Right atrium auricular region (tissue), 2 donors: ENCODE results near the gene CSRP1. TPM values are rescaled to one million over a fixed set of nuclear protein-coding genes. Genes with fewer than 3 reads are reported as not detected.

Experiments used
- DNase-seq: peaks from one replicate; pipeline ENCODE4 v3.0.0-alpha.2; 2019; ENCODE audit warnings: low spot score
- H3K27ac ChIP-seq, 2 donors: fragments of 200-600 bp; sonication (generic); 1 replicate in 1 of 2; 2 replicates in 1 of 2; pipeline ENCODE4 v1.5.1; 2016 to 2019
- H3K27me3 ChIP-seq, 2 donors: fragments of 200-600 bp; sonication (generic); one replicate each; pipeline versions ENCODE4 v1.5.1 to v1.6.0; 2017 to 2019
- H3K36me3 ChIP-seq: fragments of 200-600 bp; sonication (generic); one replicate; pipeline ENCODE4 v1.5.1; 2016
- H3K4me1 ChIP-seq, 2 donors: fragments of 200-600 bp; sonication (generic); one replicate each; pipeline versions ENCODE4 v1.5.1 to v1.6.0; 2017 to 2019
- H3K4me3 ChIP-seq, 2 donors: fragments of 200-600 bp; sonication (generic); 1 replicate in 1 of 2; 2 replicates in 1 of 2; pipeline ENCODE4 v1.5.1; 2017 to 2019; ENCODE audit warnings: mild to moderate bottlenecking in 1 of 2, moderate library complexity in 1 of 2
- H3K9me3 ChIP-seq, 2 donors: fragments of 200-600 bp; sonication (generic); one replicate each; pipeline ENCODE4 v1.5.1; 2019
- total RNA-seq, 2 donors: library from RNA; depleted of rRNA; stranded (reverse); fragments of >200 nt; gene quantifications; one replicate each; pipeline ENCODE4 v1.1.0, GENCODE V29; 2016
- TF ChIP-seq, protein P1 (sequence below), 2 donors: fragments of 200-600 bp; sonication (generic); IDR thresholded peaks; one replicate each; pipeline ENCODE4 v1.5.1; 2019; ENCODE audit warnings: antibody characterized with exemption in 2 of 2

CSRP1 gene
- total RNA-seq, 2 donors from 2014 or later: 138 to 719 TPM

GRCh38 chr1:201471772-201472171 lies 35.2 kb downstream of the CSRP1 start:
- Histone ChIP-seq H3K4me3 (no peak overlapping the region), H3K27me3 (no peaks in the 10 kb centered on the region), H3K4me1 (peaks cover 0 to 26% of the 10 kb centered on the region in 2 donors), H3K9me3 (no peaks in the 10 kb centered on the region), H3K36me3 (no peaks in the 10 kb centered on the region), H3K27ac (peak overlapping the region in 1 of 2 donors; percentile 35)
- TF ChIP-seq, protein P1, sequence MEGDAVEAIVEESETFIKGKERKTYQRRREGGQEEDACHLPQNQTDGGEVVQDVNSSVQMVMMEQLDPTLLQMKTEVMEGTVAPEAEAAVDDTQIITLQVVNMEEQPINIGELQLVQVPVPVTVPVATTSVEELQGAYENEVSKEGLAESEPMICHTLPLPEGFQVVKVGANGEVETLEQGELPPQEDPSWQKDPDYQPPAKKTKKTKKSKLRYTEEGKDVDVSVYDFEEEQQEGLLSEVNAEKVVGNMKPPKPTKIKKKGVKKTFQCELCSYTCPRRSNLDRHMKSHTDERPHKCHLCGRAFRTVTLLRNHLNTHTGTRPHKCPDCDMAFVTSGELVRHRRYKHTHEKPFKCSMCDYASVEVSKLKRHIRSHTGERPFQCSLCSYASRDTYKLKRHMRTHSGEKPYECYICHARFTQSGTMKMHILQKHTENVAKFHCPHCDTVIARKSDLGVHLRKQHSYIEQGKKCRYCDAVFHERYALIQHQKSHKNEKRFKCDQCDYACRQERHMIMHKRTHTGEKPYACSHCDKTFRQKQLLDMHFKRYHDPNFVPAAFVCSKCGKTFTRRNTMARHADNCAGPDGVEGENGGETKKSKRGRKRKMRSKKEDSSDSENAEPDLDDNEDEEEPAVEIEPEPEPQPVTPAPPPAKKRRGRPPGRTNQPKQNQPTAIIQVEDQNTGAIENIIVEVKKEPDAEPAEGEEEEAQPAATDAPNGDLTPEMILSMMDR (IDR thresholded peaks at IDR 0.05): no peak
- no peak for DNase-seq

DNA sequence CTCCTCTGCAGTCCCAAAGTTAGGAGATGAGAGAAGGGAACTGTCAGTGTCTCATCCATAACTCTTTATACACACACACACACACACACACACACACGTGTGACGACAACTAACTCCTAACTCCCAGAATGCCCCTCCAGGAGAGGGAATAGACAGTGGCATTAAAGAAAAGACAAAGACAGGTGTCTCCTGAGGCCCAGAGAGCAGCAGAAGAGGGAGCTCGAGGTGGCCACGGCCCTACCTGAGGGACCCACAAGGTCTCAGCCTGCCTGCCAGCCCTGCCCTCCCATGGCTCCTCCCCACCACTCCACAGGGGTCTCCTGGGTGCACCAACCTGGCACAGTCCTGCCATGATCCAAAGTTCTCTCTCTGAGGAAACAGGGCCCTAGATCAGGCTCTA lies 36.3 kb downstream of the CSRP1 start:
- TF ChIP-seq, protein P1 (IDR thresholded peaks at IDR 0.05): no peak
- no peak for DNase-seq
- Histone ChIP-seq H3K4me3 (no peak overlapping the region), H3K9me3 (no peaks in the 10 kb centered on the region), H3K27me3 (no peaks in the 10 kb centered on the region), H3K27ac (no peak overlapping the region), H3K4me1 (peaks cover 0 to 38% of the 10 kb centered on the region in 2 donors), H3K36me3 (peaks cover 5% of the 10 kb centered on the region)

DNA sequence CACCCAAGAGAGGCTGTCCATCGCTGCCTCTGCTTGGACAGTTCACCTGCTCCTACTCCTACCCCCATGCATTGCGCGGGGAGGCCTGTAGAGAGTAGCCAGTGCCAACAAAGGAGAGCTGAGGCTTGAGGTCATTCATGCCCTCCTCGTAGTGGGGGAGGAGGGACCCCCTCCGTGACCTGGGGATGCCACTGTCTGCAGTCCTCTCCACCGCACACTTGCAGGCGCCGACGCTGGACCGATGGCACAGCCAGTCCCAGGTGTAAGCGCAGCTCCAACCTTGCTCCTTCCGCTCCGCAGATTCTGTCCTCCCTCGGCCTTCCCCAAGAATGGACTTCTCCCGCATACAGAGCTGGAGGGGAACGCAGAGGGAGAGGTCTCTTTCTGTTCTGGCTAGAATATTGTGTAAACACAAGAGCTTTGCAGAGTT lies 37.3 kb downstream of the CSRP1 start:
- DNase-seq: no peak
- Histone ChIP-seq H3K27me3 (no peaks in the 10 kb centered on the region), H3K4me1 (peaks cover 0 to 42% of the 10 kb centered on the region in 2 donors), H3K36me3 (peaks cover 14% of the 10 kb centered on the region), H3K9me3 (no peaks in the 10 kb centered on the region), H3K4me3 (peak overlapping the region; percentile 77 to 86), H3K27ac (peak overlapping the region; percentile 85 to 88)
- TF ChIP-seq, protein P1 (IDR thresholded peaks at IDR 0.05): no peak

GRCh38 chr1:201468844-201469644 lies 37.9 kb downstream of the CSRP1 start, which contains the start of gene PHLDA3:
PHLDA3 (minus strand) TSS chr1:201469188; CDS start chr1:201468786, 402 bp downstream.
- H3K27ac ChIP-seq: peak within 1 kb of the TSS; percentile 85 to 88
- H3K36me3 ChIP-seq: peaks cover 20% of the 10 kb centered on the region
- TF ChIP-seq, protein P1 (IDR thresholded peaks at IDR 0.05): peak in 1 of 2 donors; percentile 20
- H3K4me3 ChIP-seq: peak within 1 kb of the TSS; percentile 77 to 86
- peaks cover 0 to 42% of the 10 kb centered on the region in 2 donors for H3K4me1 ChIP-seq
- peak; percentile 88 for DNase-seq
- no peaks in the 10 kb centered on the region for H3K9me3 ChIP-seq
- no peaks in the 10 kb centered on the region for H3K27me3 ChIP-seq

- Histone ChIP-seq H3K9me3 (no peaks in the 10 kb centered on the region), H3K27me3 (no peaks in the 10 kb centered on the region), H3K36me3 (peaks cover 20% of the 10 kb centered on the region), H3K4me1 (peaks cover 0 to 42% of the 10 kb centered on the region in 2 donors), H3K4me3 (peak overlapping the region; percentile 77 to 86), H3K27ac (peak overlapping the region; percentile 85 to 88)
- TF ChIP-seq, protein P1 (IDR thresholded peaks at IDR 0.05): no peak
- DNase-seq: no peak
These were observed 38.5 kb downstream of the CSRP1 start for GRCh38 chr1:201468501-201468843.
